Progenitor cell of endocrine pancreas (in vitro differentiated cells): ENCODE results near the gene ZNF280D. TPM values are rescaled to one million over a fixed set of nuclear protein-coding genes. Genes with fewer than 3 reads are reported as not detected.

Experiments
- DNase-seq: peaks from one replicate; pipeline ENCODE4 v3.0.0; 2021; ENCODE audit warnings: low spot score; ENCODE audit not compliant: unreplicated experiment
- H3K27ac Mint-ChIP-seq: 2 replicates; pipeline ENCODE4 v1.8.0; 2021; ENCODE audit warnings: mild to moderate bottlenecking, moderate library complexity, mixed read lengths
- H3K27me3 Mint-ChIP-seq: 2 replicates; pipeline ENCODE4 v1.8.0; 2021; ENCODE audit warnings: mixed read lengths
- H3K36me3 Mint-ChIP-seq: 2 replicates; pipeline ENCODE4 v1.8.0; 2022; ENCODE audit warnings: mixed read lengths; ENCODE audit not compliant: insufficient read depth
- H3K4me1 Mint-ChIP-seq: 2 replicates; pipeline ENCODE4 v1.8.0; 2021; ENCODE audit warnings: low read depth, mixed read lengths
- H3K4me3 Mint-ChIP-seq: 2 replicates; pipeline ENCODE4 v1.8.0; 2021; ENCODE audit warnings: low read depth, mild to moderate bottlenecking, moderate library complexity, mixed read lengths
- H3K9me3 Mint-ChIP-seq: 2 replicates; pipeline ENCODE4 v1.8.0; 2021; ENCODE audit warnings: low read depth, mixed read lengths
- CTCF ChIP-seq: fragments of 200-600 bp; sonication (generic); IDR thresholded peaks from one replicate; pipeline ENCODE4 v1.5.0; 2021; ENCODE audit warnings: antibody characterized with exemption, mild to moderate bottlenecking; ENCODE audit not compliant: unreplicated experiment
- total RNA-seq: library from RNA; stranded (reverse); gene quantifications from 2 replicates; pipeline ENCODE4 v1.2.1, GENCODE V29; 2021

ZNF280D gene
- total RNA-seq, 1 donor from 2014 or later, result 26.9 TPM

GRCh38 chr15:56628893-56629532 is 104.3 kb downstream of the ZNF280D start:
- H3K27me3 Mint-ChIP-seq, result no peaks in the 10 kb centered on the region
- no peak overlapping the region for H3K4me3 Mint-ChIP-seq
- no peak for TF ChIP-seq CTCF
- DNase-seq, result no peak
- H3K9me3 Mint-ChIP-seq, result no peaks in the 10 kb centered on the region
- H3K36me3 Mint-ChIP-seq, result peaks cover 1% of the 10 kb centered on the region
- H3K27ac Mint-ChIP-seq, result no peak overlapping the region
- H3K4me1 Mint-ChIP-seq, result no peaks in the 10 kb centered on the region

- Mint-ChIP-seq H3K4me1 (no peaks in the 10 kb centered on the region), H3K27ac (no peak overlapping the region), H3K9me3 (no peaks in the 10 kb centered on the region), H3K27me3 (no peaks in the 10 kb centered on the region), H3K4me3 (no peak overlapping the region), H3K36me3 (no peaks in the 10 kb centered on the region)
- no peak for TF ChIP-seq CTCF
- DNase-seq, result no peak
These were observed 113.4 kb downstream of the ZNF280D start for GRCh38 chr15:56619887-56620286.

DNA sequence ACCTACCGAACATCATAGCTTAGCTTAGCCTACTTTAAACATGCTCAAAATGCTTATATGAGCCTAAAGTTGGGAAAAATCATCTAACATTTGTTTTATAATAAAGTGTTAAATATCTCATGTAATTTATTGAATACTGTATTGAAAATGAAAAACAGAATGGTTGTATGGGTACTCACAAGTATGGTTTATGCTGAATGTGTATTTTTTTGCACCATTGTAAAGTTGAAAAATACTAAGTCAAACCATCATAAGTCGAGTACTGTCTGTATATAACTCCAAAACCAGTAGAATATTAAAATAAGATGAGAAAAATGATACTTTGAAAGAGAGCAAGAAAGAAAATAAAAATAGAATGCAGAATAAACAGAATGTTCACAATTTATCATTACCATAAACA is 115.7 kb downstream of the ZNF280D start:
- no peak for DNase-seq
- no peaks in the 10 kb centered on the region for H3K4me1 Mint-ChIP-seq
- no peaks in the 10 kb centered on the region for H3K9me3 Mint-ChIP-seq
- H3K27me3 Mint-ChIP-seq, result no peaks in the 10 kb centered on the region
- no peak overlapping the region for H3K4me3 Mint-ChIP-seq
- no peak for TF ChIP-seq CTCF
- H3K36me3 Mint-ChIP-seq, result no peaks in the 10 kb centered on the region
- H3K27ac Mint-ChIP-seq, result no peak overlapping the region

- Mint-ChIP-seq H3K36me3 (no peaks in the 10 kb centered on the region), H3K4me3 (no peak overlapping the region), H3K27me3 (no peaks in the 10 kb centered on the region), H3K4me1 (no peaks in the 10 kb centered on the region), H3K27ac (no peak overlapping the region), H3K9me3 (no peaks in the 10 kb centered on the region)
- no peak for DNase-seq
- TF ChIP-seq CTCF, result no peak
These were observed 116.8 kb downstream of the ZNF280D start for GRCh38 chr15:56616551-56616950.

- no peaks in the 10 kb centered on the region for H3K9me3 Mint-ChIP-seq
- no peaks in the 10 kb centered on the region for H3K36me3 Mint-ChIP-seq
- no peak for DNase-seq
- no peaks in the 10 kb centered on the region for H3K27me3 Mint-ChIP-seq
- TF ChIP-seq CTCF, result no peak
- no peak overlapping the region for H3K27ac Mint-ChIP-seq
- H3K4me1 Mint-ChIP-seq, result no peaks in the 10 kb centered on the region
- no peak overlapping the region for H3K4me3 Mint-ChIP-seq
These were observed 119.5 kb downstream of the ZNF280D start for GRCh38 chr15:56613811-56614210.
